Measurements from ENCODE around the gene S100Z.
"Not testable (repeated sequence)": the region's sequence is repeated elsewhere in the genome, so short reads cannot be mapped to it uniquely, and the experiment has no call there.

S100Z gene

GRCh38 chr5:76831110-76831452 is 18.7 kb upstream of the S100Z start:
- no peak for DNase-seq

- DNase-seq, result no peak
Observed at GRCh38 chr5:76836181-76836580, 13.6 kb upstream of the S100Z start.

GRCh38 chr5:76836585-76836984 is 13.2 kb upstream of the S100Z start:
- no peak for DNase-seq

GRCh38 chr5:76838481-76839261 is 11.1 kb upstream of the S100Z start:
- DNase-seq, result no peak

- DNase-seq, result no peak
Observed at GRCh38 chr5:76841361-76841760, 8.5 kb upstream of the S100Z start.

GRCh38 chr5:76845890-76846289 is 3.9 kb upstream of the S100Z start:
- no peak for DNase-seq

- no peak for DNase-seq
Observed at GRCh38 chr5:76850543-76851145, 830 bp downstream of the S100Z start.

GRCh38 chr5:76851728-76852369 is 2.0 kb downstream of the S100Z start:
- DNase-seq, result no peak

GRCh38 chr5:76852772-76853171 is 3.0 kb downstream of the S100Z start:
- DNase-seq, result no peak

GRCh38 chr5:76853741-76854140 is 3.9 kb downstream of the S100Z start:
- not testable (repeated sequence) for DNase-seq

GRCh38 chr5:76854644-76855043 is 4.8 kb downstream of the S100Z start:
- no peak for DNase-seq

GRCh38 chr5:76855501-76855900 is 5.7 kb downstream of the S100Z start:
- DNase-seq, result not testable (repeated sequence)

GRCh38 chr5:76855961-76856360 is 6.1 kb downstream of the S100Z start:
- no peak for DNase-seq

GRCh38 chr5:76856800-76857199 is 7.0 kb downstream of the S100Z start:
- not testable (repeated sequence) for DNase-seq

- DNase-seq, result no peak
Observed at GRCh38 chr5:76859591-76860247, 9.9 kb downstream of the S100Z start.

GRCh38 chr5:76861612-76862011 is 11.8 kb downstream of the S100Z start:
- DNase-seq, result no peak

GRCh38 chr5:76863001-76863400 is 13.2 kb downstream of the S100Z start:
- DNase-seq, result no peak

GRCh38 chr5:76866503-76866902 is 16.7 kb downstream of the S100Z start:
- DNase-seq, result no peak

GRCh38 chr5:76867038-76867437 is 17.2 kb downstream of the S100Z start:
- no peak for DNase-seq

- peak; percentile 9 to 61 for DNase-seq
Observed at GRCh38 chr5:76867827-76868693, 18.2 kb downstream of the S100Z start.

- DNase-seq, result no peak
Observed at GRCh38 chr5:76870046-76870445, 20.2 kb downstream of the S100Z start.

GRCh38 chr5:76874088-76874581 is 24.3 kb downstream of the S100Z start:
- peak; percentile 55 to 71 for DNase-seq
